ENCODE data around the gene OR52I2.

The OR52I2 gene

GRCh38 chr11:4547416-4547815, 34.1 kb upstream of the OR52I2 start:
- Histone ChIP-seq H3K27ac (ENCODE audit: low read depth, low read length, poor library complexity, severe bottlenecking) (no peak overlapping the region), H3K9me2 (ENCODE audit: low read depth, low read length) (no peaks in the 10 kb centered on the region), H3K36me3 (ENCODE audit: insufficient read depth, low read length) (no peaks in the 10 kb centered on the region), H3K9me3 (ENCODE audit: low read length) (no peaks in the 10 kb centered on the region), H3K27me3 (ENCODE audit: insufficient read depth, low read length) (no peaks in the 10 kb centered on the region), H3F3A (ENCODE audit: insufficient read depth, low read length) (no peaks in the 10 kb centered on the region), H3K4me2 (ENCODE audit: low read length) (no peak overlapping the region), H3K79me2 (ENCODE audit: insufficient read depth, low read length) (no peaks in the 10 kb centered on the region), H3K4me1 (ENCODE audit: insufficient read depth, low read length, severe bottlenecking) (no peaks in the 10 kb centered on the region), H4K20me1 (ENCODE audit: insufficient read depth, low read length) (no peaks in the 10 kb centered on the region), H3K4me3 (ENCODE audit: low read depth, low read length, poor library complexity, severe bottlenecking) (no peak overlapping the region), H2AFZ (ENCODE audit: low read length) (no peak overlapping the region), H3K9ac (ENCODE audit: low read length) (no peak overlapping the region)
- TF ChIP-seq CTCF (IDR thresholded peaks at IDR 0.05; ENCODE audit: low read length) (no peak), EZH2 (IDR thresholded peaks at IDR 0.05; ENCODE audit: borderline replicate concordance, low read length) (no peak)

GRCh38 chr11:4551346-4551979, 30.1 kb upstream of the OR52I2 start:
- Histone ChIP-seq H3K36me3 (ENCODE audit: insufficient read depth, low read length) (no peaks in the 10 kb centered on the region), H4K20me1 (ENCODE audit: insufficient read depth, low read length) (no peaks in the 10 kb centered on the region), H3K9ac (ENCODE audit: low read length) (no peak overlapping the region), H3F3A (ENCODE audit: insufficient read depth, low read length) (no peaks in the 10 kb centered on the region), H3K79me2 (ENCODE audit: insufficient read depth, low read length) (no peaks in the 10 kb centered on the region), H3K27me3 (ENCODE audit: insufficient read depth, low read length) (no peaks in the 10 kb centered on the region), H2AFZ (ENCODE audit: low read length) (no peak overlapping the region), H3K9me3 (ENCODE audit: low read length) (no peaks in the 10 kb centered on the region), H3K9me2 (ENCODE audit: low read depth, low read length) (no peaks in the 10 kb centered on the region), H3K4me1 (ENCODE audit: insufficient read depth, low read length, severe bottlenecking) (no peaks in the 10 kb centered on the region), H3K4me2 (ENCODE audit: low read length) (no peak overlapping the region), H3K4me3 (ENCODE audit: low read depth, low read length, poor library complexity, severe bottlenecking) (no peak overlapping the region), H3K27ac (ENCODE audit: low read depth, low read length, poor library complexity, severe bottlenecking) (no peak overlapping the region)
- TF ChIP-seq EZH2 (IDR thresholded peaks at IDR 0.05; ENCODE audit: borderline replicate concordance, low read length) (no peak), CTCF (IDR thresholded peaks at IDR 0.05; ENCODE audit: low read length) (peak; percentile 57)

DNA sequence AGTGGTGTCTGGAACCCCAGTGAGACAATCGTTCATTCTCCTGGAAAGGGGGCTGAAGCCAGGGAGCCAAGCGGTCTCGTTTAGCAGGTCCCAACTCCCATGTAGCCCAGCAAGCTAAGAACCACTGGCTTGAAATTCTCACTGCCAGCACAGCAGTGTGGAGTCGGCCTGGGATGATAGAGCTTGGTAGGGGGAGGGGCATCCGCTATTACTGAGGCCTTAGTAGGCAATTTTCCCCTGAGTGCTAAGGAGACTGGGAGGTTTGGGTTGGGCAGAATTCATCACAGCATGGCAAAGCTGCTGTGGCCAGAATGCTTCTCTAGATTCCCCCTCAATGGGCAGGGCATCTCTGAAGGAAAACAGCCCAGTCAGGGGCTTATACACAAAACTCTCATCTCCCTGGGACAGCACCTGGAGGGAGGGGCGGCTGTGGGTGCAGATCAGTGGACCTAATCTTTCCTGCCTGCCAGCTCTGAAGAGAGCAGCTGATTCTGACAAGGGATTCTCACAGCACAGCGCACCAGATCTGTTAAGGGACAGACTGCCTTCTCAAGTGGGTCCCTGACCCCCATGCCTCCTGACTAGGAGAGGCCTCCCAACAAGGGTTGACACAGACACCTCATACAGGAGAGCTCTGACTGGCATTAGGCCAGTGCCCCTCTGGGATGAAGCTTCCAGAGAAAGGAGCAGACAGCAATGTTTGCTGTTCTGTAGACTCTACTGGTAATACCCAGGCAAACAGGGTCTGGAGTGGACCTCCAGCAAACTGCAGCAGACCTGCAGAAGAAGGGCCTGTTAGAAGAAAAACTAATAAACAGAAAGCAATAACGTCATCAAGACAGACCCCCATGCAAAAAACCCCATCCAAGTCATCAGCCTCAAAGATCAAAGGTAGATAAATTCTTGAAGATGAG, 21.8 kb upstream of the OR52I2 start:
- Histone ChIP-seq H3F3A (ENCODE audit: insufficient read depth, low read length) (no peaks in the 10 kb centered on the region), H2AFZ (ENCODE audit: low read length) (no peak overlapping the region), H3K36me3 (ENCODE audit: insufficient read depth, low read length) (no peaks in the 10 kb centered on the region), H3K79me2 (ENCODE audit: insufficient read depth, low read length) (no peaks in the 10 kb centered on the region), H3K9ac (ENCODE audit: low read length) (no peak overlapping the region), H3K4me3 (ENCODE audit: low read depth, low read length, poor library complexity, severe bottlenecking) (no peak overlapping the region), H4K20me1 (ENCODE audit: insufficient read depth, low read length) (no peaks in the 10 kb centered on the region), H3K9me2 (ENCODE audit: low read depth, low read length) (no peaks in the 10 kb centered on the region), H3K4me1 (ENCODE audit: insufficient read depth, low read length, severe bottlenecking) (no peaks in the 10 kb centered on the region), H3K27ac (ENCODE audit: low read depth, low read length, poor library complexity, severe bottlenecking) (no peak overlapping the region), H3K9me3 (ENCODE audit: low read length) (no peaks in the 10 kb centered on the region), H3K27me3 (ENCODE audit: insufficient read depth, low read length) (no peaks in the 10 kb centered on the region), H3K4me2 (ENCODE audit: low read length) (no peak overlapping the region)
- TF ChIP-seq EZH2 (IDR thresholded peaks at IDR 0.05; ENCODE audit: borderline replicate concordance, low read length) (no peak), CTCF (IDR thresholded peaks at IDR 0.05; ENCODE audit: low read length) (no peak)
